H9 (cell line): Measurements from ENCODE around the gene DENND1A. TPM values are rescaled to one million over a fixed set of nuclear protein-coding genes. Genes with fewer than 3 reads are reported as not detected.

ENCODE experiments used
- DNase-seq: peaks from one replicate; pipeline ENCODE4 v3.0.0-alpha.2; 2017
- H2AFZ ChIP-seq: one replicate; pipeline ENCODE4 v1.6.1; 2013; ENCODE audit warnings: mild to moderate bottlenecking, low read length, control low read depth, moderate library complexity
- H2AK5ac ChIP-seq: 2 replicates; pipeline ENCODE4 v1.6.1; 2013; ENCODE audit warnings: low read length, control low read depth, mixed read lengths; ENCODE audit not compliant: insufficient read length
- H2BK120ac ChIP-seq: one replicate; pipeline ENCODE4 v1.6.1; 2013; ENCODE audit warnings: low read depth, mild to moderate bottlenecking, low read length, control low read depth, inconsistent platforms; ENCODE audit not compliant: poor library complexity, severe bottlenecking
- H2BK12ac ChIP-seq: 2 replicates; pipeline ENCODE4 v1.6.1; 2013; ENCODE audit warnings: low read length, control low read depth, mixed read lengths, low read depth; ENCODE audit not compliant: insufficient read length
- H2BK15ac ChIP-seq: 2 replicates; pipeline ENCODE4 v1.6.1; 2013; ENCODE audit warnings: low read depth, low read length, control low read depth
- H2BK20ac ChIP-seq: one replicate; pipeline ENCODE4 v1.6.1; 2013; ENCODE audit warnings: low read depth, mild to moderate bottlenecking, low read length, control low read depth, inconsistent platforms; ENCODE audit not compliant: poor library complexity, severe bottlenecking
- H2BK5ac ChIP-seq: 2 replicates; pipeline ENCODE4 v1.6.1; 2013; ENCODE audit warnings: low read length, control low read depth, mixed read lengths; ENCODE audit not compliant: insufficient read length
- H3K14ac ChIP-seq: 2 replicates; pipeline ENCODE4 v1.6.1; 2013; ENCODE audit warnings: low read length, control low read depth; ENCODE audit not compliant: insufficient read depth
- H3K18ac ChIP-seq: 2 replicates; pipeline ENCODE4 v1.6.1; 2013; ENCODE audit warnings: low read depth, mild to moderate bottlenecking, mixed read lengths, low read length, control low read depth; ENCODE audit not compliant: insufficient read length
- H3K23ac ChIP-seq: 2 replicates; pipeline ENCODE4 v1.6.1; 2013; ENCODE audit warnings: low read length, control low read depth, mixed read lengths, low read depth; ENCODE audit not compliant: insufficient read length
- H3K23me2 ChIP-seq: 2 replicates; pipeline ENCODE4 v1.6.1; 2013; ENCODE audit warnings: low read depth, mild to moderate bottlenecking, mixed read lengths, low read length, control low read depth; ENCODE audit not compliant: insufficient read length, poor library complexity, severe bottlenecking
- H3K27ac ChIP-seq: 2 replicates; pipeline ENCODE4 v1.5.1; 2013; ENCODE audit warnings: low read length, control low read depth, mixed read lengths, low read depth; ENCODE audit not compliant: insufficient read length
- H3K27me3 ChIP-seq: 2 replicates; pipeline ENCODE4 v1.6.1; 2013; ENCODE audit warnings: low read length, control low read depth, inconsistent platforms; ENCODE audit not compliant: insufficient read depth
- H3K4ac ChIP-seq: 2 replicates; pipeline ENCODE4 v1.6.1; 2013; ENCODE audit warnings: low read depth, mild to moderate bottlenecking, control low read depth, inconsistent platforms, low read length, moderate library complexity
- H3K4me1 ChIP-seq: 2 replicates; pipeline ENCODE4 v1.6.1; 2013; ENCODE audit warnings: low read length, control low read depth, inconsistent platforms; ENCODE audit not compliant: insufficient read depth
- H3K4me2 ChIP-seq: 2 replicates; pipeline ENCODE4 v1.6.1; 2013; ENCODE audit warnings: low read length, control low read depth, mixed read lengths; ENCODE audit not compliant: insufficient read length, insufficient read depth
- H3K56ac ChIP-seq: 2 replicates; pipeline ENCODE4 v1.6.1; 2013; ENCODE audit warnings: low read depth, mild to moderate bottlenecking, mixed read lengths, low read length, control low read depth; ENCODE audit not compliant: insufficient read length
- H3K79me1 ChIP-seq: 2 replicates; pipeline ENCODE4 v1.6.1; 2013; ENCODE audit warnings: low read depth, mild to moderate bottlenecking, moderate library complexity, low read length, control low read depth, inconsistent platforms; ENCODE audit not compliant: insufficient read depth, poor library complexity, severe bottlenecking
- H3K79me2 ChIP-seq: 2 replicates; pipeline ENCODE4 v1.6.1; 2013; ENCODE audit warnings: low read length, control low read depth, inconsistent platforms; ENCODE audit not compliant: insufficient read depth
- H3K9ac ChIP-seq: 2 replicates; pipeline ENCODE4 v1.6.1; 2013; ENCODE audit warnings: low read length, control low read depth, mixed read lengths; ENCODE audit not compliant: insufficient read length; ENCODE audit errors: extremely low read depth
- H3K9me3 ChIP-seq: one replicate; pipeline ENCODE4 v1.6.1; 2013; ENCODE audit warnings: low read depth, low read length, inconsistent platforms; ENCODE audit not compliant: control insufficient read depth
- H3T11ph ChIP-seq: one replicate; pipeline ENCODE4 v1.6.1; 2013; ENCODE audit warnings: mild to moderate bottlenecking, low read length, control low read depth, inconsistent platforms
- H4K20me1 ChIP-seq: one replicate; pipeline ENCODE4 v1.6.1; 2013; ENCODE audit not compliant: control insufficient read depth, insufficient read length, insufficient read depth
- H4K5ac ChIP-seq: 2 replicates; pipeline ENCODE4 v1.6.1; 2013; ENCODE audit warnings: low read depth, mild to moderate bottlenecking, mixed read lengths, low read length, control low read depth; ENCODE audit not compliant: insufficient read length
- H4K8ac ChIP-seq: replicated peaks from 2 replicates; pipeline ENCODE4 v1.6.1; 2013; ENCODE audit warnings: low read length, control low read depth, mixed read lengths, low read depth; ENCODE audit not compliant: insufficient read length
- H4K91ac ChIP-seq: 2 replicates; pipeline ENCODE4 v1.6.1; 2013; ENCODE audit warnings: low read depth, mild to moderate bottlenecking, moderate library complexity, mixed read lengths, low read length, control low read depth; ENCODE audit not compliant: insufficient read length
- H3K27ac Mint-ChIP-seq, 3 experiments: 2 replicates in 2 of 3; 3 replicates in 1 of 3; pipeline ENCODE4 v1.8.0; 2020 to 2021; ENCODE audit warnings: mixed read lengths in 3 of 3, mild to moderate bottlenecking in 1 of 3, moderate library complexity in 1 of 3
- H3K27me3 Mint-ChIP-seq: 2 replicates; pipeline ENCODE4 v1.8.0; 2021; ENCODE audit warnings: low read depth, mild to moderate bottlenecking, moderate library complexity, mixed read lengths
- H3K36me3 Mint-ChIP-seq, 3 experiments: 2 replicates in 2 of 3; 3 replicates in 1 of 3; pipeline ENCODE4 v1.8.0; 2020 to 2021; ENCODE audit warnings: low read depth in 3 of 3, mixed read lengths in 3 of 3; ENCODE audit not compliant: insufficient read depth in 1 of 3
- H3K4me1 Mint-ChIP-seq, 2 experiments: 2 replicates each; pipeline ENCODE4 v1.8.0; 2020; ENCODE audit warnings: mixed read lengths in 2 of 2
- H3K4me3 Mint-ChIP-seq, 2 experiments: 2 replicates in 1 of 2; 3 replicates in 1 of 2; pipeline ENCODE4 v1.8.0; 2020 to 2021; ENCODE audit warnings: mild to moderate bottlenecking in 2 of 2, mixed read lengths in 2 of 2, moderate library complexity in 1 of 2
- H3K9me3 Mint-ChIP-seq, 2 experiments: 2 replicates in 1 of 2; 3 replicates in 1 of 2; pipeline ENCODE4 v1.8.0; 2020; ENCODE audit warnings: mild to moderate bottlenecking in 2 of 2, mixed read lengths in 2 of 2, moderate library complexity in 1 of 2
- WGBS: extraction: QIAGEN DNeasy Blood & Tissue Kit; methylation state at CpG from one replicate; pipeline ENCODE4 v1.1.7; 2013; ENCODE audit warnings: missing lambda C conversion rate, low lambda C conversion rate, mixed read lengths; ENCODE audit not compliant: insufficient read length; ENCODE audit errors: extremely low coverage; 5-methylcytosine and 5-hydroxymethylcytosine counted together
- total RNA-seq: library from RNA; stranded (reverse); gene quantifications from 2 replicates; pipeline ENCODE4 v1.2.1, GENCODE V29; 2021
- TF ChIP-seq, protein P1 (sequence below): fragments of 200-600 bp; sonication (generic); conservative IDR thresholded peaks from 3 replicates; pipeline ENCODE4 v1.8.0; 2021; ENCODE audit warnings: antibody characterized with exemption, mild to moderate bottlenecking

DENND1A gene
- total RNA-seq, 1 experiment from 2014 or later = 20.4 TPM

DNA sequence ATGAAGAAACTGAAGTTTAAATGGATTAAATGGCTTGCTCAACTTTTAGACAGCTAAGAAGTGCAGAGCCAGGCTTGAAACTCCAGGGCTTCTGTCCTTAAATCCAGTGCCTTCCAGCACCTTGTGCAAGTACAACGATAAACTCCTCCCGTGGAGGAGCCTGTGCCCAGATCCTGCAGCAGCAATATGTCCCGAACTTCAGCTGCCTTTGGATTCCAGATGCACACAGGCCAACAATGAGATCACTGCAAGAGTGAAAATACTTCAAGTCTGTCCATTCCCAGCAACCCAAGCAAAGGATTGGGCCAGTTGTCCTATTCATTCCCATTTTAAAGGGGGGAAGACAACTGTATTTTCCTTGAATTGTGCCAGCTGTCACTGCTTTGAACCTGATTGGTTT is 374.3 kb downstream of the DENND1A start:
- H2BK120ac ChIP-seq = no peak overlapping the region
- no peak for DNase-seq
- H3K4me3 Mint-ChIP-seq = no peak overlapping the region
- no peaks in the 10 kb centered on the region for H3K79me2 ChIP-seq
- no peak overlapping the region for H3K23ac ChIP-seq
- H3K36me3 Mint-ChIP-seq = peaks cover 0 to 7% (median 0%) of the 10 kb centered on the region in 3 experiments; a peak in 5 of 7 replicates
- H2AFZ ChIP-seq = no peak overlapping the region
- WGBS = no CpG with 5 or more reads among the region's 3 CpGs
- no peak overlapping the region for H2BK15ac ChIP-seq
- no peak overlapping the region for H2AK5ac ChIP-seq
- TF ChIP-seq, protein P1, sequence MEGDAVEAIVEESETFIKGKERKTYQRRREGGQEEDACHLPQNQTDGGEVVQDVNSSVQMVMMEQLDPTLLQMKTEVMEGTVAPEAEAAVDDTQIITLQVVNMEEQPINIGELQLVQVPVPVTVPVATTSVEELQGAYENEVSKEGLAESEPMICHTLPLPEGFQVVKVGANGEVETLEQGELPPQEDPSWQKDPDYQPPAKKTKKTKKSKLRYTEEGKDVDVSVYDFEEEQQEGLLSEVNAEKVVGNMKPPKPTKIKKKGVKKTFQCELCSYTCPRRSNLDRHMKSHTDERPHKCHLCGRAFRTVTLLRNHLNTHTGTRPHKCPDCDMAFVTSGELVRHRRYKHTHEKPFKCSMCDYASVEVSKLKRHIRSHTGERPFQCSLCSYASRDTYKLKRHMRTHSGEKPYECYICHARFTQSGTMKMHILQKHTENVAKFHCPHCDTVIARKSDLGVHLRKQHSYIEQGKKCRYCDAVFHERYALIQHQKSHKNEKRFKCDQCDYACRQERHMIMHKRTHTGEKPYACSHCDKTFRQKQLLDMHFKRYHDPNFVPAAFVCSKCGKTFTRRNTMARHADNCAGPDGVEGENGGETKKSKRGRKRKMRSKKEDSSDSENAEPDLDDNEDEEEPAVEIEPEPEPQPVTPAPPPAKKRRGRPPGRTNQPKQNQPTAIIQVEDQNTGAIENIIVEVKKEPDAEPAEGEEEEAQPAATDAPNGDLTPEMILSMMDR = no peak
- H3K79me1 ChIP-seq = no peaks in the 10 kb centered on the region
- no peak overlapping the region for H3K9ac ChIP-seq
- no peak overlapping the region for H3K18ac ChIP-seq
- H3K56ac ChIP-seq = no peak overlapping the region
- H3K14ac ChIP-seq = no peak overlapping the region
- no peak overlapping the region for H3K4ac ChIP-seq
- no peaks in the 10 kb centered on the region for H3K23me2 ChIP-seq
- H3K27me3 ChIP-seq = no peaks in the 10 kb centered on the region
- no peaks in the 10 kb centered on the region for H3K9me3 Mint-ChIP-seq
- no peak overlapping the region for H3K27ac ChIP-seq
- no peaks in the 10 kb centered on the region for H3K4me1 ChIP-seq
- H3K4me2 ChIP-seq = no peak overlapping the region
- H4K5ac ChIP-seq = no peak overlapping the region
- H2BK5ac ChIP-seq = no peak overlapping the region
- no peak overlapping the region for H3K27ac Mint-ChIP-seq
- peaks cover 10 to 14% of the 10 kb centered on the region in 2 experiments for H3K4me1 Mint-ChIP-seq
- no peak overlapping the region for H4K8ac ChIP-seq
- no peak overlapping the region for H2BK12ac ChIP-seq
- no peaks in the 10 kb centered on the region for H3K9me3 ChIP-seq
- no peak overlapping the region for H3T11ph ChIP-seq
- H2BK20ac ChIP-seq = no peak overlapping the region
- H3K27me3 Mint-ChIP-seq = no peaks in the 10 kb centered on the region; the same call in 1 of the 2 replicates
- no peaks in the 10 kb centered on the region for H4K20me1 ChIP-seq
- H4K91ac ChIP-seq = no peak overlapping the region
